K562 (cell line): Measurements from ENCODE around the gene CDC42BPB. TPM values are rescaled to one million over a fixed set of nuclear protein-coding genes. Genes with fewer than 3 reads are reported as not detected.

ENCODE experiments used
- ATAC-seq: fragments of 200-7000 bp; cut with Tn5 transposase; 3 replicates; pipeline ENCODE4 v1.9.1; 2020; ENCODE audit warnings: moderate library complexity
- BruUV-seq: library from RNA; stranded (reverse); fragments of 400-500 nt; replicated peaks from 2 replicates; lab custom pipeline; 2021; lab: Mats Ljungman, UMichigan
- CTCF ChIA-PET: fragments of 300-600 bp; formaldehyde crosslinking; extraction: SDS; loops from one replicate; lab custom pipeline; 2021; ENCODE audit warnings: low intra/inter-chr PET ratio; lab: Yijun Ruan, JAX
- POLR2A ChIA-PET: fragments of 300-600, 350-650 bp; sonication (Branson Sonifier 250); formaldehyde crosslinking; extraction: SDS; loops from one replicate; lab custom pipeline; 2021; ENCODE audit warnings: antibody characterized with exemption, inconsistent platforms; lab: Yijun Ruan, JAX
- DNase-seq, 4 experiments: peaks; one replicate each; pipeline versions ENCODE4 v3.0.0 to v3.0.0-alpha.2; 2011 to 2018; ENCODE audit warnings: low spot score in 3 of 4, mixed read lengths in 3 of 4; ENCODE audit errors: extremely low read depth in 1 of 4
- FAIRE-seq: peaks from 2 replicates; lab custom pipeline; 2011; peaks lifted over from hg19 to GRCh38; lab: Jason Lieb, UNC
- H2AFZ ChIP-seq: 2 replicates; pipeline ENCODE4 v1.6.0; 2011; ENCODE audit warnings: low read depth, low read length, control low read depth, inconsistent platforms
- H3K27ac ChIP-seq: fragments of 200-600 bp; 3 replicates; pipeline ENCODE4 v1.8.0; 2011; ENCODE audit warnings: low read depth, mild to moderate bottlenecking, control low read depth, inconsistent platforms, low read length, moderate library complexity, mixed read lengths; ENCODE audit errors: extremely low read depth
- H3K27me3 ChIP-seq, 2 experiments: fragments of 300-600 bp in 1 of 2; 2 replicates in 1 of 2; 3 replicates in 1 of 2; pipeline versions ENCODE4 v1.6.0 to v1.8.0; 2011; ENCODE audit warnings: inconsistent platforms in 2 of 2, low read length in 2 of 2, mild to moderate bottlenecking in 1 of 2, mixed read lengths in 1 of 2, moderate library complexity in 1 of 2; ENCODE audit not compliant: control insufficient read depth in 2 of 2, insufficient read depth in 2 of 2
- H3K36me3 ChIP-seq: fragments of 300-600 bp; 3 replicates; pipeline ENCODE4 v1.8.0; 2011; ENCODE audit warnings: mild to moderate bottlenecking, low read length, inconsistent platforms; ENCODE audit not compliant: control insufficient read depth, insufficient read depth
- H3K4me1 ChIP-seq, 2 experiments: fragments of 200-600 bp in 1 of 2; replicated peaks in 1 of 2; 2 replicates in 1 of 2; 3 replicates in 1 of 2; pipeline versions ENCODE4 v1.5.1 to v1.8.0; 2011; ENCODE audit warnings: inconsistent platforms in 2 of 2, low read length in 2 of 2, mild to moderate bottlenecking in 1 of 2, mixed read lengths in 1 of 2, moderate library complexity in 1 of 2; ENCODE audit not compliant: control insufficient read depth in 2 of 2, insufficient read depth in 2 of 2
- H3K4me2 ChIP-seq: 2 replicates; pipeline ENCODE4 v1.6.1; 2011; ENCODE audit warnings: low read length, control low read depth, inconsistent platforms, mixed read lengths; ENCODE audit not compliant: insufficient read depth
- H3K4me3 ChIP-seq: fragments of 200-600 bp; sonication (generic), shearing (Covaris generic); 2 replicates; pipeline ENCODE4 v1.5.1; 2016; ENCODE audit warnings: control low read depth, inconsistent platforms
- H3K79me2 ChIP-seq: fragments of 200-600 bp; 3 replicates; pipeline ENCODE4 v1.8.0; 2011; ENCODE audit warnings: low read length, inconsistent platforms; ENCODE audit not compliant: control insufficient read depth, insufficient read depth
- H3K9ac ChIP-seq, 2 experiments: 2 replicates each; pipeline versions ENCODE4 v1.6.0 to v1.6.1; 2011; ENCODE audit warnings: low read depth in 2 of 2, low read length in 2 of 2, control low read depth in 1 of 2, inconsistent platforms in 1 of 2, mild to moderate bottlenecking in 1 of 2, mixed read lengths in 1 of 2; ENCODE audit not compliant: insufficient read depth in 1 of 2
- H3K9me1 ChIP-seq: one replicate; pipeline ENCODE4 v1.6.0; 2011; ENCODE audit warnings: inconsistent platforms, mild to moderate bottlenecking, low read length, moderate library complexity; ENCODE audit not compliant: control insufficient read depth, insufficient read depth
- H3K9me3 ChIP-seq: replicated peaks from 2 replicates; pipeline ENCODE4 v1.5.1; 2011; ENCODE audit warnings: low read depth, low read length, inconsistent platforms; ENCODE audit not compliant: control insufficient read depth, insufficient read depth
- H4K20me1 ChIP-seq: replicated peaks from 2 replicates; pipeline ENCODE4 v1.6.1; 2011; ENCODE audit warnings: low read length, inconsistent platforms, mixed read lengths; ENCODE audit not compliant: control insufficient read depth, insufficient read depth
- EGR1 ChIP-seq: fragments of 450-650 bp; conservative IDR thresholded peaks from 2 replicates; pipeline ENCODE4 v1.6.1; 2017; ENCODE audit warnings: mild to moderate bottlenecking
- ELF1 ChIP-seq: fragments of 200-800 bp; sonication (Bioruptor generic); IDR thresholded peaks from 2 replicates; pipeline ENCODE4 v1.6.1; 2016; ENCODE audit warnings: missing genetic modification characterization, missing compliant biosample characterization
- FOXJ3 ChIP-seq: sonication (generic); formaldehyde crosslinking; IDR thresholded peaks from 2 replicates; pipeline ENCODE4 v1.4.0; 2020; ENCODE audit warnings: mild to moderate bottlenecking, missing genetic modification reagents
- FOXP1 ChIP-seq: sonication (generic); formaldehyde crosslinking; IDR thresholded peaks from 2 replicates; pipeline ENCODE4 v1.8.0; 2022; ENCODE audit warnings: mild to moderate bottlenecking, missing genetic modification reagents
- KAT7 ChIP-seq: sonication (generic); formaldehyde crosslinking; IDR thresholded peaks from 2 replicates; pipeline ENCODE4 v1.8.0; 2022; ENCODE audit warnings: missing genetic modification reagents, mild to moderate bottlenecking, borderline replicate concordance
- LEF1 ChIP-seq: fragments of 450-650 bp; IDR thresholded peaks from 2 replicates; pipeline ENCODE4 v1.6.1; 2016; ENCODE audit warnings: mild to moderate bottlenecking
- MAZ ChIP-seq, 2 experiments: fragments of 450-650 bp in 1 of 2; sonication (generic) in 1 of 2; formaldehyde crosslinking; IDR thresholded peaks in 1 of 2; conservative IDR thresholded peaks in 1 of 2; 2 replicates each; pipeline versions ENCODE4 v1.4.0 to v1.5.0; 2020; ENCODE audit warnings: mild to moderate bottlenecking in 1 of 2, missing genetic modification reagents in 1 of 2
- MEF2A ChIP-seq: IDR thresholded peaks from 2 replicates; pipeline ENCODE4 v1.6.1; 2011; ENCODE audit warnings: low read depth, mild to moderate bottlenecking, low read length, moderate library complexity; ENCODE audit not compliant: control insufficient read depth
- NFATC3 ChIP-seq: fragments of 450-650 bp; IDR thresholded peaks from 2 replicates; pipeline ENCODE4 v1.6.1; 2017; ENCODE audit warnings: mild to moderate bottlenecking
- POLR2A ChIP-seq: fragments of 450-650 bp; conservative IDR thresholded peaks from 2 replicates; pipeline ENCODE4 v1.6.1; 2016
- SRF ChIP-seq, 2 experiments: fragments of 250-450, 450-650 bp in 1 of 2; sonication (Bioruptor Pico) in 1 of 2; sonication (generic) in 1 of 2; formaldehyde crosslinking; IDR thresholded peaks; 2 replicates each; pipeline versions ENCODE4 v1.5.0 to v1.5.1; 2020 to 2022; ENCODE audit warnings: mild to moderate bottlenecking in 1 of 2, missing genetic modification reagents in 1 of 2
- USF1 ChIP-seq: sonication (generic); formaldehyde crosslinking; IDR thresholded peaks from 2 replicates; pipeline ENCODE4 v1.9.0; 2022; ENCODE audit warnings: mild to moderate bottlenecking, missing genetic modification reagents
- ZFP36 ChIP-seq: fragments of 150-350 bp; IDR thresholded peaks from 2 replicates; pipeline ENCODE4 v1.6.1; 2018; ENCODE audit warnings: low read length, low read depth; ENCODE audit not compliant: partially characterized antibody
- ZNF121 ChIP-seq: sonication (generic); formaldehyde crosslinking; conservative IDR thresholded peaks from 2 replicates; pipeline ENCODE4 v1.8.0; 2022; ENCODE audit warnings: missing genetic modification reagents
- ZNF253 ChIP-seq: fragments of 250-450 bp; sonication (Bioruptor Pico); conservative IDR thresholded peaks from 2 replicates; pipeline ENCODE4 v1.6.1; 2021; ENCODE audit warnings: mild to moderate bottlenecking
- ZNF507 ChIP-seq: conservative IDR thresholded peaks from 2 replicates; pipeline ENCODE4 v1.6.1; 2017; ENCODE audit warnings: missing genetic modification characterization, missing compliant biosample characterization
- ZNF511 ChIP-seq: sonication (generic); formaldehyde crosslinking; IDR thresholded peaks from 2 replicates; pipeline ENCODE4 v1.8.0; 2022; ENCODE audit warnings: mild to moderate bottlenecking, missing genetic modification reagents
- WGBS: fragments of 100-300 bp; shearing (Covaris generic); methylation state at CpG from one replicate; pipeline ENCODE4 v1.1.6; 2016; ENCODE audit warnings: low coverage, mixed read lengths; ENCODE audit not compliant: insufficient coverage; ENCODE audit errors: missing lambda C conversion rate; 5-methylcytosine and 5-hydroxymethylcytosine counted together
- in situ Hi-C: fragments of 300-500 bp; cut with MboI; formaldehyde crosslinking; loops from 4 replicates; pipeline ENCODE4 v1.15.0; 2018; ENCODE audit warnings: inconsistent platforms, mixed read lengths
- intact Hi-C: fragments of 100-400 bp; cut with micrococcal nuclease; formaldehyde crosslinking; loops from 2 replicates; pipeline ENCODE4 v1.14.2; 2022
- polyA plus RNA-seq, 8 experiments: library from polyadenylated mRNA; depleted of rRNA in 4 of 8; stranded (reverse) in 5 of 8; unstranded in 3 of 8; fragments of >200 nt; fragmentation: Nextera tagmentation in 2 of 8; fragmentation: Illumina TruSeq in 1 of 8; extraction: Ambion mirVana in 2 of 8; extraction: Trizol in 1 of 8; gene quantifications; 2 replicates each; pipeline versions ENCODE4 v1.2.1 to v1.2.3, GENCODE V29; 2011 to 2014; ENCODE audit warnings: inconsistent platforms in 1 of 8, missing spikeins in 1 of 8
- total RNA-seq, 7 experiments: library from RNA; depleted of rRNA in 6 of 7; stranded (reverse); fragments of >200 nt in 6 of 7; fragmentation: Illumina TruSeq in 2 of 7; extraction: Trizol in 2 of 7; gene quantifications; 2 replicates each; pipeline versions ENCODE4 v1.2.1 to v1.2.3, GENCODE V29; 2011 to 2021; ENCODE audit warnings: low replicate concordance in 1 of 7
- TF ChIP-seq, protein P1 (sequence below), 2 experiments: fragments of 450-650 bp; conservative IDR thresholded peaks; 2 replicates each; pipeline ENCODE4 v1.6.1; 2017; ENCODE audit warnings: mild to moderate bottlenecking in 2 of 2, moderate library complexity in 2 of 2

CDC42BPB gene
- total and polyA plus RNA-seq, 9 of the 15 experiments (the other 6 are each of a cell fraction or from before 2014, with no cell fraction given): 0.07 to 24.3 (median 12.6) TPM

GRCh38 chr14:102911541-102911951 lies 145.8 kb downstream of the CDC42BPB start (continued):
- TF ChIP-seq MEF2A (no peak), USF1 (CRISPR knock-in tag) (no peak), NFATC3 (no peak)
- TF ChIP-seq, protein P1, sequence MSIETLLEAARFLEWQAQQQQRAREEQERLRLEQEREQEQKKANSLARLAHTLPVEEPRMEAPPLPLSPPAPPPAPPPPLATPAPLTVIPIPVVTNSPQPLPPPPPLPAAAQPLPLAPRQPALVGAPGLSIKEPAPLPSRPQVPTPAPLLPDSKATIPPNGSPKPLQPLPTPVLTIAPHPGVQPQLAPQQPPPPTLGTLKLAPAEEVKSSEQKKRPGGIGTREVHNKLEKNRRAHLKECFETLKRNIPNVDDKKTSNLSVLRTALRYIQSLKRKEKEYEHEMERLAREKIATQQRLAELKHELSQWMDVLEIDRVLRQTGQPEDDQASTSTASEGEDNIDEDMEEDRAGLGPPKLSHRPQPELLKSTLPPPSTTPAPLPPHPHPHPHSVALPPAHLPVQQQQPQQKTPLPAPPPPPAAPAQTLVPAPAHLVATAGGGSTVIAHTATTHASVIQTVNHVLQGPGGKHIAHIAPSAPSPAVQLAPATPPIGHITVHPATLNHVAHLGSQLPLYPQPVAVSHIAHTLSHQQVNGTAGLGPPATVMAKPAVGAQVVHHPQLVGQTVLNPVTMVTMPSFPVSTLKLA (conservative IDR thresholded peaks at IDR 0.05): no peak

GRCh38 chr14:102910442-102910841 lies 146.9 kb downstream of the CDC42BPB start:
- ATAC-seq (no peak), DNase-seq (no peak), FAIRE-seq (no peak)
- TF ChIP-seq ZNF511 (CRISPR knock-in tag) (no peak), KAT7 (CRISPR knock-in tag) (no peak), ELF1 (tag) (no peak), EGR1 (no peak), ZNF253 (CRISPR knock-in tag) (no peak), FOXP1 (no peak), LEF1 (no peak), ZNF507 (no peak), SRF (CRISPR knock-in tag; IDR thresholded peaks at IDR 0.05) (no peak), FOXJ3 (CRISPR knock-in tag) (no peak), ZNF121 (no peak), POLR2A (no peak), ZFP36 (no peak), MAZ (CRISPR knock-in tag; conservative IDR thresholded peaks at IDR 0.05 in 1 of 2, IDR thresholded peaks at IDR 0.05 in 1 of 2) (no peak)
- in situ Hi-C loops (loop anchor here (10.0 to 25.0 kb wide), 2 partner anchors 398 to 476 kb away; partner anchors contain the start of gene ANKRD9), intact Hi-C loops (no loop called here)
- no peaks in the 10 kb centered on the region for H3K27me3 ChIP-seq
- H2AFZ ChIP-seq: no peak overlapping the region
- H3K9me3 ChIP-seq: no peaks in the 10 kb centered on the region
- no TSS peak for BruUV-seq
- ChIA-PET CTCF (no interaction called here), POLR2A (interaction anchor here (0.6 kb wide), 2 partner anchors 404 to 439 kb away, joined by 3 read pairs; no protein-coding TSS in a partner anchor)
- no peak overlapping the region for H3K27ac ChIP-seq
- peaks cover 3% of the 10 kb centered on the region; the same call in 1 of the 3 replicates for H3K36me3 ChIP-seq
- H3K9ac ChIP-seq: no peak overlapping the region
- H4K20me1 ChIP-seq: no peaks in the 10 kb centered on the region
- H3K4me2 ChIP-seq: no peak overlapping the region
- H3K4me1 ChIP-seq: peaks cover 0 to 23% of the 10 kb centered on the region in 2 experiments; a peak in 1 of 5 replicates
- no peaks in the 10 kb centered on the region for H3K9me1 ChIP-seq
- no peaks in the 10 kb centered on the region for H3K79me2 ChIP-seq
- 89% methylated on average over 17 of the region's 21 CpGs for WGBS
- no peak overlapping the region for H3K4me3 ChIP-seq
